H9 (cell line): ENCODE data around the gene COX6A1. TPM values are rescaled to one million over a fixed set of nuclear protein-coding genes. Genes with fewer than 3 reads are reported as not detected.

Source experiments
- DNase-seq: peaks from one replicate; pipeline ENCODE4 v3.0.0-alpha.2; 2017
- H2AFZ ChIP-seq: one replicate; pipeline ENCODE4 v1.6.1; 2013; ENCODE audit warnings: mild to moderate bottlenecking, low read length, control low read depth, moderate library complexity
- H2AK5ac ChIP-seq: 2 replicates; pipeline ENCODE4 v1.6.1; 2013; ENCODE audit warnings: low read length, control low read depth, mixed read lengths; ENCODE audit not compliant: insufficient read length
- H2BK120ac ChIP-seq: one replicate; pipeline ENCODE4 v1.6.1; 2013; ENCODE audit warnings: low read depth, mild to moderate bottlenecking, low read length, control low read depth, inconsistent platforms; ENCODE audit not compliant: poor library complexity, severe bottlenecking
- H2BK12ac ChIP-seq: 2 replicates; pipeline ENCODE4 v1.6.1; 2013; ENCODE audit warnings: low read length, control low read depth, mixed read lengths, low read depth; ENCODE audit not compliant: insufficient read length
- H2BK15ac ChIP-seq: 2 replicates; pipeline ENCODE4 v1.6.1; 2013; ENCODE audit warnings: low read depth, low read length, control low read depth
- H2BK20ac ChIP-seq: one replicate; pipeline ENCODE4 v1.6.1; 2013; ENCODE audit warnings: low read depth, mild to moderate bottlenecking, low read length, control low read depth, inconsistent platforms; ENCODE audit not compliant: poor library complexity, severe bottlenecking
- H2BK5ac ChIP-seq: 2 replicates; pipeline ENCODE4 v1.6.1; 2013; ENCODE audit warnings: low read length, control low read depth, mixed read lengths; ENCODE audit not compliant: insufficient read length
- H3K14ac ChIP-seq: 2 replicates; pipeline ENCODE4 v1.6.1; 2013; ENCODE audit warnings: low read length, control low read depth; ENCODE audit not compliant: insufficient read depth
- H3K18ac ChIP-seq: 2 replicates; pipeline ENCODE4 v1.6.1; 2013; ENCODE audit warnings: low read depth, mild to moderate bottlenecking, mixed read lengths, low read length, control low read depth; ENCODE audit not compliant: insufficient read length
- H3K23ac ChIP-seq: 2 replicates; pipeline ENCODE4 v1.6.1; 2013; ENCODE audit warnings: low read length, control low read depth, mixed read lengths, low read depth; ENCODE audit not compliant: insufficient read length
- H3K23me2 ChIP-seq: 2 replicates; pipeline ENCODE4 v1.6.1; 2013; ENCODE audit warnings: low read depth, mild to moderate bottlenecking, mixed read lengths, low read length, control low read depth; ENCODE audit not compliant: insufficient read length, poor library complexity, severe bottlenecking
- H3K27ac ChIP-seq: 2 replicates; pipeline ENCODE4 v1.5.1; 2013; ENCODE audit warnings: low read length, control low read depth, mixed read lengths, low read depth; ENCODE audit not compliant: insufficient read length
- H3K27me3 ChIP-seq: 2 replicates; pipeline ENCODE4 v1.6.1; 2013; ENCODE audit warnings: low read length, control low read depth, inconsistent platforms; ENCODE audit not compliant: insufficient read depth
- H3K4ac ChIP-seq: 2 replicates; pipeline ENCODE4 v1.6.1; 2013; ENCODE audit warnings: low read depth, mild to moderate bottlenecking, control low read depth, inconsistent platforms, low read length, moderate library complexity
- H3K4me1 ChIP-seq: 2 replicates; pipeline ENCODE4 v1.6.1; 2013; ENCODE audit warnings: low read length, control low read depth, inconsistent platforms; ENCODE audit not compliant: insufficient read depth
- H3K4me2 ChIP-seq: 2 replicates; pipeline ENCODE4 v1.6.1; 2013; ENCODE audit warnings: low read length, control low read depth, mixed read lengths; ENCODE audit not compliant: insufficient read length, insufficient read depth
- H3K56ac ChIP-seq: 2 replicates; pipeline ENCODE4 v1.6.1; 2013; ENCODE audit warnings: low read depth, mild to moderate bottlenecking, mixed read lengths, low read length, control low read depth; ENCODE audit not compliant: insufficient read length
- H3K79me1 ChIP-seq: 2 replicates; pipeline ENCODE4 v1.6.1; 2013; ENCODE audit warnings: low read depth, mild to moderate bottlenecking, moderate library complexity, low read length, control low read depth, inconsistent platforms; ENCODE audit not compliant: insufficient read depth, poor library complexity, severe bottlenecking
- H3K79me2 ChIP-seq: 2 replicates; pipeline ENCODE4 v1.6.1; 2013; ENCODE audit warnings: low read length, control low read depth, inconsistent platforms; ENCODE audit not compliant: insufficient read depth
- H3K9ac ChIP-seq: 2 replicates; pipeline ENCODE4 v1.6.1; 2013; ENCODE audit warnings: low read length, control low read depth, mixed read lengths; ENCODE audit not compliant: insufficient read length; ENCODE audit errors: extremely low read depth
- H3K9me3 ChIP-seq: one replicate; pipeline ENCODE4 v1.6.1; 2013; ENCODE audit warnings: low read depth, low read length, inconsistent platforms; ENCODE audit not compliant: control insufficient read depth
- H3T11ph ChIP-seq: one replicate; pipeline ENCODE4 v1.6.1; 2013; ENCODE audit warnings: mild to moderate bottlenecking, low read length, control low read depth, inconsistent platforms
- H4K20me1 ChIP-seq: one replicate; pipeline ENCODE4 v1.6.1; 2013; ENCODE audit not compliant: control insufficient read depth, insufficient read length, insufficient read depth
- H4K5ac ChIP-seq: 2 replicates; pipeline ENCODE4 v1.6.1; 2013; ENCODE audit warnings: low read depth, mild to moderate bottlenecking, mixed read lengths, low read length, control low read depth; ENCODE audit not compliant: insufficient read length
- H4K8ac ChIP-seq: replicated peaks from 2 replicates; pipeline ENCODE4 v1.6.1; 2013; ENCODE audit warnings: low read length, control low read depth, mixed read lengths, low read depth; ENCODE audit not compliant: insufficient read length
- H4K91ac ChIP-seq: 2 replicates; pipeline ENCODE4 v1.6.1; 2013; ENCODE audit warnings: low read depth, mild to moderate bottlenecking, moderate library complexity, mixed read lengths, low read length, control low read depth; ENCODE audit not compliant: insufficient read length
- H3K27ac Mint-ChIP-seq, 3 experiments: 2 replicates in 2 of 3; 3 replicates in 1 of 3; pipeline ENCODE4 v1.8.0; 2020 to 2021; ENCODE audit warnings: mixed read lengths in 3 of 3, mild to moderate bottlenecking in 1 of 3, moderate library complexity in 1 of 3
- H3K27me3 Mint-ChIP-seq: 2 replicates; pipeline ENCODE4 v1.8.0; 2021; ENCODE audit warnings: low read depth, mild to moderate bottlenecking, moderate library complexity, mixed read lengths
- H3K36me3 Mint-ChIP-seq, 3 experiments: 2 replicates in 2 of 3; 3 replicates in 1 of 3; pipeline ENCODE4 v1.8.0; 2020 to 2021; ENCODE audit warnings: low read depth in 3 of 3, mixed read lengths in 3 of 3; ENCODE audit not compliant: insufficient read depth in 1 of 3
- H3K4me1 Mint-ChIP-seq, 2 experiments: 2 replicates each; pipeline ENCODE4 v1.8.0; 2020; ENCODE audit warnings: mixed read lengths in 2 of 2
- H3K4me3 Mint-ChIP-seq, 2 experiments: 2 replicates in 1 of 2; 3 replicates in 1 of 2; pipeline ENCODE4 v1.8.0; 2020 to 2021; ENCODE audit warnings: mild to moderate bottlenecking in 2 of 2, mixed read lengths in 2 of 2, moderate library complexity in 1 of 2
- H3K9me3 Mint-ChIP-seq, 2 experiments: 2 replicates in 1 of 2; 3 replicates in 1 of 2; pipeline ENCODE4 v1.8.0; 2020; ENCODE audit warnings: mild to moderate bottlenecking in 2 of 2, mixed read lengths in 2 of 2, moderate library complexity in 1 of 2
- WGBS: extraction: QIAGEN DNeasy Blood & Tissue Kit; methylation state at CpG from one replicate; pipeline ENCODE4 v1.1.7; 2013; ENCODE audit warnings: missing lambda C conversion rate, low lambda C conversion rate, mixed read lengths; ENCODE audit not compliant: insufficient read length; ENCODE audit errors: extremely low coverage; 5-methylcytosine and 5-hydroxymethylcytosine counted together
- total RNA-seq: library from RNA; stranded (reverse); gene quantifications from 2 replicates; pipeline ENCODE4 v1.2.1, GENCODE V29; 2021
- TF ChIP-seq, protein P1 (sequence below): fragments of 200-600 bp; sonication (generic); conservative IDR thresholded peaks from 3 replicates; pipeline ENCODE4 v1.8.0; 2021; ENCODE audit warnings: antibody characterized with exemption, mild to moderate bottlenecking

Gene COX6A1
- total RNA-seq, 1 experiment from 2014 or later: 415 TPM

DNA sequence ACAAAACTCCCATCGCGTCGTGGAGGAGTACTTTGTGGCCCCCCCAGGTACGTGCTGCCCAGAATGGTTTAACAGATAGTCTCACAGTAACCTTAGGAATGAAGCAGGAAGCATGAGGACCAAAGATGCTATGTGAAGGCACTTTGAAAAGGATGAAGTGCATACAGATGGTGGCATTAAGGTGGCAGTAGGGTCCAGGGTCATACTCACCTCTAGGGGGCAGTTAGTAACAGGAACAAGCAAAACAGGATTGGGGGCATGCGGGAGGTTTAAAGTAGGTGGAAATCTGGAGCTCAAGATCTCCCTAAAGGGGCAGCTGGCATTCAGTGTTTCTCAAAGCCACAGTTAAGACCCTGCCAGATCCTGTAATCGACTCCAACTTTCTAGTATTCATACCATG is 19.2 kb downstream of the COX6A1 start:
- Histone ChIP-seq H3K14ac (no peak overlapping the region), H4K91ac (no peak overlapping the region), H3K23me2 (no peaks in the 10 kb centered on the region), H3K79me2 (no peaks in the 10 kb centered on the region), H2AK5ac (no peak overlapping the region), H3K23ac (no peak overlapping the region), H3K79me1 (no peaks in the 10 kb centered on the region), H3K27me3 (no peaks in the 10 kb centered on the region), H2AFZ (no peak overlapping the region), H3K4ac (no peak overlapping the region), H3K4me1 (no peaks in the 10 kb centered on the region), H3T11ph (no peak overlapping the region), H2BK20ac (no peak overlapping the region), H3K27ac (no peak overlapping the region), H4K8ac (no peak overlapping the region), H2BK5ac (no peak overlapping the region), H4K20me1 (no peaks in the 10 kb centered on the region), H2BK15ac (no peak overlapping the region), H2BK120ac (no peak overlapping the region), H3K18ac (no peak overlapping the region), H3K9me3 (no peaks in the 10 kb centered on the region), H3K56ac (no peak overlapping the region), H4K5ac (no peak overlapping the region), H3K9ac (no peak overlapping the region), H3K4me2 (no peak overlapping the region), H2BK12ac (no peak overlapping the region)
- TF ChIP-seq, protein P1, sequence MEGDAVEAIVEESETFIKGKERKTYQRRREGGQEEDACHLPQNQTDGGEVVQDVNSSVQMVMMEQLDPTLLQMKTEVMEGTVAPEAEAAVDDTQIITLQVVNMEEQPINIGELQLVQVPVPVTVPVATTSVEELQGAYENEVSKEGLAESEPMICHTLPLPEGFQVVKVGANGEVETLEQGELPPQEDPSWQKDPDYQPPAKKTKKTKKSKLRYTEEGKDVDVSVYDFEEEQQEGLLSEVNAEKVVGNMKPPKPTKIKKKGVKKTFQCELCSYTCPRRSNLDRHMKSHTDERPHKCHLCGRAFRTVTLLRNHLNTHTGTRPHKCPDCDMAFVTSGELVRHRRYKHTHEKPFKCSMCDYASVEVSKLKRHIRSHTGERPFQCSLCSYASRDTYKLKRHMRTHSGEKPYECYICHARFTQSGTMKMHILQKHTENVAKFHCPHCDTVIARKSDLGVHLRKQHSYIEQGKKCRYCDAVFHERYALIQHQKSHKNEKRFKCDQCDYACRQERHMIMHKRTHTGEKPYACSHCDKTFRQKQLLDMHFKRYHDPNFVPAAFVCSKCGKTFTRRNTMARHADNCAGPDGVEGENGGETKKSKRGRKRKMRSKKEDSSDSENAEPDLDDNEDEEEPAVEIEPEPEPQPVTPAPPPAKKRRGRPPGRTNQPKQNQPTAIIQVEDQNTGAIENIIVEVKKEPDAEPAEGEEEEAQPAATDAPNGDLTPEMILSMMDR: peak; percentile 71
- no peaks in the 10 kb centered on the region for H3K9me3 Mint-ChIP-seq
- no peaks in the 10 kb centered on the region for H3K27me3 Mint-ChIP-seq
- no peaks in the 10 kb centered on the region for H3K4me1 Mint-ChIP-seq
- H3K27ac Mint-ChIP-seq: peak overlapping the region in 2 of 3 experiments; percentile 37 to 63; a peak in 2 of 7 replicates
- WGBS: no CpG with 5 or more reads among the region's 6 CpGs
- H3K36me3 Mint-ChIP-seq: peaks cover 41 to 87% (median 63%) of the 10 kb centered on the region in 3 experiments; a peak in 6 of 7 replicates
- peak; percentile 65 for DNase-seq
- H3K4me3 Mint-ChIP-seq: no peak overlapping the region
